ENCODE measurements around the gene TSPYL4.

- TF ChIP-seq CTCF (IDR thresholded peaks at IDR 0.05; ENCODE audit: insufficient read depth, low read depth, low read length), result no peak
- no peak for TF ChIP-seq EZH2 (IDR thresholded peaks at IDR 0.05; ENCODE audit: insufficient read depth, low read length)
Observed at GRCh38 chr6:116286773-116287358, 33.0 kb upstream of the TSPYL4 start.
